NCI-H2107 treated with DMSO at 0.1 percent for 48 hours (cell line): ENCODE measurements around the gene TAF9.
"Not testable (repeated sequence)": the region's sequence is repeated elsewhere in the genome, so short reads cannot be mapped to it uniquely, and the experiment has no call there.

Experiments used
- DNase-seq: peaks from one replicate; lab custom pipeline; 2025; ENCODE audit not compliant: unreplicated experiment; lab: John Stamatoyannopoulos, UW

TAF9 gene

GRCh38 chr5:69369340-69370121, at the start of gene TAF9, which contains the start of the genes AK6 and RAD17:
TSS of gene TAF9 (minus strand) at chr5:69369520. CDS start at chr5:69365737, 3,783 bp downstream.
TSS of gene AK6 (minus strand) at chr5:69369520. CDS start at chr5:69369490, 30 bp downstream.
TSS of gene RAD17 (plus strand) at chr5:69369818. CDS start at chr5:69372209, 2,391 bp downstream.
- peak; percentile 63 for DNase-seq

- DNase-seq = no peak
Measured at GRCh38 chr5:69418554-69418953, 49.2 kb upstream of the TAF9 start.

DNA sequence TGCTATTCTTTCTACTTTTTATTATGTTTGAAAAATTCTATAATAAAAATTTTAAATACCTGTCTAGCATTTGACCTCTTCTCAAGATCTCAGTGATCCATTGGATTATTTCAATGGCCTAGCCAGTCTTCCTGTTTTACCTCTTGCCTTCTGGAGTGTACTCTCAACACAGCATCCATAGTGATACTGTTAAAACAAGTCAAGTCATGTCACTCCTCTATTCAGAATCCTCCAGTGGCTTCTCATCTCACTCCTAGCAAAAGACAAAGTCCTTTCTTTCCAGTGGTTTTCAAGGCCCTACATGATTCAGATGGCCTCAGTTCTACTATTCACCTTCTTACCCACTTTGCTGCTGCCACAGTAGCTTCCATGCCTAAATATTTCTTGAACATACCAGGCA, 47.4 kb upstream of the TAF9 start:
- no peak for DNase-seq

DNA sequence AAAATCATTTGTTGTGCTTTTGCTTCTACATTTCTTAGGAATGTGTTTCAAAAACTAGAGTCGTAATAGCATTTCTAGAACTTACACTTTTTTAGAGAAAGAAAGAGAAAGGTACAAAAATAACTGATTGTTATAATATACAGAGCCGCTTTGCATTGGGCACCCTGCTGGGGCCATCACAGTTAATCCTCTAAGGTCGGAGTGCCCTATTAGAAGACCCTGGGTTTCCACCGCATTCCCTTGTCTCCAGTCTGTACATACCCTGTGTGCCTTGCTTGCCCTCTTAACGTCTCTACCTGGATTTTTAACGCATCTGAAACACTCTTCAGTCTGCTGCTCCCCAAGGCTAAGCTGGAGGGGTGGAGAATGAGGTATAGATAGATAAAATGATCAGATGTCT, 46.9 kb upstream of the TAF9 start:
- DNase-seq = no peak

GRCh38 chr5:69415584-69415958, 46.3 kb upstream of the TAF9 start:
- no peak for DNase-seq

GRCh38 chr5:69414885-69415583, 45.7 kb upstream of the TAF9 start, which contains the start of gene MARVELD2:
TSS of gene MARVELD2 (plus strand) at chr5:69415116. CDS start at chr5:69419386, 4,270 bp downstream.
- peak; percentile 42 for DNase-seq

- peak; percentile 44 for DNase-seq
Measured at GRCh38 chr5:69404659-69405330, 35.5 kb upstream of the TAF9 start.

DNA sequence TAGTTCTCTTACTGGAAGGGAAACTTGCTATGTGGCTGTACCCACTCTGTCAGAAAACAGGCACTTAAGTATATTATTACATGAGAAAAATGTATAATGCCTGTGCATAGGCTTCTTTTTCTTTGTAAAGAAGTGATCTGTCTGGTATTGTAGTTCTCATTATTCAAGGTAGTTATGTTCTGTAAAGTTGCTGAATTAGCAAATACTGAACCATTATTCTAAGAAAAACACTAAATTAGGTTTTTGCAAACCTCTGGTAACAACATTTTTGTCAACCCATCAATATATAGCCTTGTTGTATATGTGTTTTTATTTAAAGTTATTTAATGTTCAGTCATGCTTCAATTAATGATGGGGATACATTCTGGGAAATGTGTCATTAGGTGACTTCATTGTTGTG, 9.1 kb upstream of the TAF9 start:
- no peak for DNase-seq

- DNase-seq = no peak
Measured at GRCh38 chr5:69374911-69375446, 5.7 kb upstream of the TAF9 start.

DNA sequence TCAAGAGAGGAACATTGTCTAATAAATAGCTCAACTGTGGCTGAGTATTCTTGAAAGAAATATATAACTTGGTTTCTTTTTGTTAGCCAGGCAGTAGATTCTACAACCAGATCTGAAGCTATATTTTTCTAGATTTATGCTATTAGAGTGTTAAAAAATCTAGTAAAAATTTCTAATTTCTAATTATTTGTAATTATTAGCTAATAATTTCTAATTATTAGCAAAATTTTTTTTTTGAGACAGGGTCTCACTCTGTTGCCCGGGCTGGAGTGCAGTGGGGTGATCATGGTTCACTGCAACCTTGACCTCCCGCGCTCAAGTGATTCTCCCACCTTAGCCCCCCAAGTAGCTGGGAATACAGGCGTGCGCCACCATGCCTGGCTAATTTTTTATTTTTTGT, 3.1 kb upstream of the TAF9 start:
- no peak for DNase-seq

DNA sequence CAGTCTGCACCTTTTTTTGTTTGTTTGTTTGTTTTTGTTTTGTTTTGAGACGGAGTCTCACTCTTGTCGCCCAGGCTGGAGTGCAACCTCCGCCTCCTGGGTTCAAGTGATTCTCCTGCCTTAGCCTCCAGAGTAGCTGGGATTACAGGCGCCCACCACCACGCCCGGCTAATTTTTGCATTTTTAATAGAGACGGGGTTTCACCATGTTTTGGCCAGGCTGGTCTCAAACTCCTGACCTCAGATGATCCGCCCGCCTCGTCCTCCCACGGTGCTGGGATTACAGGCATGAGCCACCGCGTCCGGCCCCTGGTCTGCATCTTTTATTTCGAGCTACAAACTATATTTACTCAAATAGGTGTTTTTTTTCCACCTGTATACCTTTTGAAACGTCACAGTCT, 1.0 kb upstream of the TAF9 start:
- not testable (repeated sequence) for DNase-seq

GRCh38 chr5:69368458-69369339, 621 bp downstream of the TAF9 start:
- DNase-seq = no peak

GRCh38 chr5:69367697-69368279, 1.5 kb downstream of the TAF9 start:
- DNase-seq = no peak

- no peak for DNase-seq
Measured at GRCh38 chr5:69364850-69365249, 4.5 kb downstream of the TAF9 start.

- DNase-seq = no peak
Measured at GRCh38 chr5:69364414-69364813, 4.9 kb downstream of the TAF9 start.

- DNase-seq = no peak
Measured at GRCh38 chr5:69360442-69360841, 8.9 kb downstream of the TAF9 start.

DNA sequence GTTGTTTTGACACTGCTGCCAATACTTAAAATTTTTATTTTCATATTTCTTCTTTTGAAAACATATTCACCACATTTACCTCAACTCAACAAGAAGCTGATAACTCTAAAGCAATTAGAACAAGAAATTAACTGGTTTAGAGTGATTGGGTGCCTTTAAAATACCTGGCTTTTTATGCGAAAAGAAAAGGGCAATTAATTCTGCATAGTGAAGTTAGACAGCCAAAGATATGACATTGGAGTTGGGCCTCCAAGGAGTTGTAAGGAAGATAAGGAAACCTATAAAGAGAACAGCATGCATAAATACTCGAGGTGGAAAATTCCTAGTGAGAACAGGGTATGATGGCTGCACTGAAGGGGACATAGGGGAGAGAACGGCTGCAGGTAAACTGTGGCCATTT, 9.6 kb downstream of the TAF9 start:
- DNase-seq = no peak

DNA sequence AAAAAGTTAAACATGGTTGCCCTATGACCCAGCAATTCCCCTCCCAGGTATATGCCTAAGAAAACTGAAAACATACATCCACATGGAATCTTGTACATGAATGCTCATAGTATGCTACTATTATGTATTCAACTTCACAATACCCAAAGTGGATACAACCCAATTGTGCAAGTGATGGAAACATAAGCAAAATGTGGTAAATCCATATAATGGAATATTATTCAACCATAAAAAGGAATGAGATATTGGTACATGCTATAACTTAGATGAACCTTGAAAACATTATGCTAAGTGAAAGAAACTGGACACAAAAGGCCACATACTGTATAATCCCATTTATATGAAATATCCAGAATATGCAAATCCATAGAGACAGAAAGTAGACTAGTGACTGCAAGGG, 18.7 kb downstream of the TAF9 start:
- no peak for DNase-seq

GRCh38 chr5:69343083-69343482, 26.2 kb downstream of the TAF9 start:
- no peak for DNase-seq

DNA sequence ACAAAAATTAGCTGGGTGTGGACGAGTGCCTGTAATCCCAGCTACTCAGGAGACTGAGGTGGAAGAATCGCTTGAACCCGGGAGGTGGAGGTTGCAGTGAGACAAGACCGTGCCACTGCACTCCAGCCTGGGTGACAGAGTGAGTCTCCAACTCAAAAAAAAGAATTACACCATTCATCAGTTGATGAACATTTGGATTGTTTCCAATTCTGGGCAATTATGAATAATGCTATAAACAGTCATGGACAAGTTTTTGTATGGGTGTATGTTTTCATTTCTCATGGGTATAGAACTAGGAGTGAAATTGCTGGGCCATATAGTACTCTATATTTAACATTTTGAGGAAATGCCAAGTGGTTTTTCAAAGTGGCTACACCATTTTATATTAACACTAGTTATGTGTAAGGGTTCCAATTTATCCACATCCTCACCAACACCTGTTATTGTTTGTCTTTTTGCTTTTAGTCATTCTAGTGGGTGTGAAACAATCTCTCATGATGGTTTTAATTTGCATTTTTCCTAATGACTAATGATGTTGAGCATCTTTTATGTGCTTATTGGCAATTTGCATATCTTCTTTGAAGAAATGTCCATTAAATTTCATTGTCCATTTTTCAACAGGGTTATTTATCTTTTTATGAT, 27.7 kb downstream of the TAF9 start:
- no peak for DNase-seq
